NCI-H526 (cell line): ENCODE measurements around the gene RAB3IL1.

ENCODE experiments used
- DNase-seq, 2 experiments: peaks; one replicate each; lab custom pipeline; 2025; lab: John Stamatoyannopoulos, UW

The RAB3IL1 gene

GRCh38 chr11:61866231-61866957 is 51.0 kb downstream of the RAB3IL1 start:
- DNase-seq: no peak

- no peak for DNase-seq
Measured at GRCh38 chr11:61864814-61865775, 52.3 kb downstream of the RAB3IL1 start.

- DNase-seq: no peak
Measured at GRCh38 chr11:61863548-61864081, 53.8 kb downstream of the RAB3IL1 start.

- DNase-seq: no peak
Measured at GRCh38 chr11:61862714-61863547, 54.4 kb downstream of the RAB3IL1 start.

- no peak for DNase-seq
Measured at GRCh38 chr11:61861634-61862033, 55.7 kb downstream of the RAB3IL1 start.

GRCh38 chr11:61860054-61860903 is 57.1 kb downstream of the RAB3IL1 start:
- DNase-seq: no peak

GRCh38 chr11:61855939-61856680 is 61.3 kb downstream of the RAB3IL1 start:
- DNase-seq: no peak

GRCh38 chr11:61854966-61855714 is 62.2 kb downstream of the RAB3IL1 start:
- DNase-seq: no peak

GRCh38 chr11:61854206-61854895 is 63.0 kb downstream of the RAB3IL1 start:
- DNase-seq: no peak

- no peak for DNase-seq
Measured at GRCh38 chr11:61853698-61854169, 63.6 kb downstream of the RAB3IL1 start.

GRCh38 chr11:61851900-61852295 is 65.5 kb downstream of the RAB3IL1 start:
- no peak for DNase-seq

- DNase-seq: no peak
Measured at GRCh38 chr11:61851113-61851899, 66.1 kb downstream of the RAB3IL1 start.

- no peak for DNase-seq
Measured at GRCh38 chr11:61850687-61851086, 66.7 kb downstream of the RAB3IL1 start.

GRCh38 chr11:61848631-61849030 is 68.7 kb downstream of the RAB3IL1 start:
- DNase-seq: no peak

GRCh38 chr11:61847914-61848581 is 69.3 kb downstream of the RAB3IL1 start:
- no peak for DNase-seq
